Activated CD8-positive, alpha-beta T cell treated with anti-CD3 and anti-CD28 coated beads for 36 hours (primary cell): ENCODE results near the gene CAV2. TPM values are rescaled to one million over a fixed set of nuclear protein-coding genes. Genes with fewer than 3 reads are reported as not detected.
A peak's percentile ranks its signal among the peaks of the same experiment; 100 is the strongest.

Experiments used
- ATAC-seq: fragments of 200-7000 bp; cut with Tn5 transposase; one replicate; pipeline ENCODE4 v1.10.0; 2021; ENCODE audit warnings: mild to moderate bottlenecking, moderate library complexity
- CTCF ChIA-PET: fragments of 350-600 bp; sonication (Branson Sonifier 250); formaldehyde crosslinking; loops from one replicate; lab custom pipeline; 2021; ENCODE audit warnings: antibody characterized with exemption; lab: Charles Lee
- POLR2A ChIA-PET: fragments of 350-600 bp; sonication (Branson Sonifier 250); formaldehyde crosslinking; loops from one replicate; lab custom pipeline; 2021; ENCODE audit warnings: antibody characterized with exemption; lab: Charles Lee
- DNase-seq: peaks from one replicate; pipeline ENCODE4 v3.0.0-alpha.2; 2020
- H3K27ac Mint-ChIP-seq: one replicate; pipeline ENCODE4 v1.8.0; 2021; ENCODE audit warnings: mild to moderate bottlenecking, mixed read lengths
- H3K27me3 Mint-ChIP-seq: one replicate; pipeline ENCODE4 v1.8.0; 2021; ENCODE audit warnings: mixed read lengths
- H3K36me3 Mint-ChIP-seq: one replicate; pipeline ENCODE4 v1.8.0; 2021; ENCODE audit warnings: low read depth, mixed read lengths
- H3K4me1 Mint-ChIP-seq: one replicate; pipeline ENCODE4 v1.8.0; 2021; ENCODE audit warnings: low read depth, mixed read lengths
- H3K4me3 Mint-ChIP-seq: one replicate; pipeline ENCODE4 v1.8.0; 2021; ENCODE audit warnings: mild to moderate bottlenecking, moderate library complexity, mixed read lengths
- H3K9me3 Mint-ChIP-seq: one replicate; pipeline ENCODE4 v1.8.0; 2021; ENCODE audit warnings: mixed read lengths
- CTCF ChIP-seq: fragments of 200-600 bp; IDR thresholded peaks from one replicate; pipeline ENCODE4 v1.8.0; 2022; ENCODE audit warnings: antibody characterized with exemption, mild to moderate bottlenecking
- intact Hi-C: fragments of 100-400 bp; cut with micrococcal nuclease; formaldehyde crosslinking; loops from one replicate; pipeline ENCODE4 v1.10.0; 2022
- total RNA-seq, 2 experiments: library from RNA; stranded (reverse); gene quantifications; one replicate each; pipeline ENCODE4 v1.2.3, GENCODE V29; 2021

The CAV2 gene
- total RNA-seq, 2 experiments from 2014 or later = not detected

- ChIA-PET CTCF (no interaction called here), POLR2A (no interaction called here)
- intact Hi-C loops = no loop called here
- TF ChIP-seq CTCF = no peak
- H3K4me1 Mint-ChIP-seq = peaks cover 14% of the 10 kb centered on the region
- H3K36me3 Mint-ChIP-seq = no peaks in the 10 kb centered on the region
- H3K4me3 Mint-ChIP-seq = no peak overlapping the region
- DNase-seq = no peak
- no peak overlapping the region for H3K27ac Mint-ChIP-seq
- no peak for ATAC-seq
- no peaks in the 10 kb centered on the region for H3K9me3 Mint-ChIP-seq
- H3K27me3 Mint-ChIP-seq = peaks cover 51% of the 10 kb centered on the region
Observed at GRCh38 chr7:116521046-116521664, 21.6 kb downstream of the CAV2 start.

GRCh38 chr7:116522247-116522646 lies 22.7 kb downstream of the CAV2 start:
- Mint-ChIP-seq H3K27me3 (peaks cover 61% of the 10 kb centered on the region), H3K4me3 (no peak overlapping the region), H3K9me3 (no peaks in the 10 kb centered on the region), H3K36me3 (no peaks in the 10 kb centered on the region), H3K4me1 (peaks cover 22% of the 10 kb centered on the region), H3K27ac (no peak overlapping the region)
- ChIA-PET CTCF (interaction anchor here (1.0 kb wide), 1 partner anchor 18 kb away, joined by 3 read pairs; no protein-coding TSS in a partner anchor), POLR2A (no interaction called here)
- no peak for ATAC-seq
- intact Hi-C loops = no loop called here
- DNase-seq = no peak
- TF ChIP-seq CTCF = no peak

GRCh38 chr7:116524221-116524608 lies 24.7 kb downstream of the CAV2 start:
- ChIA-PET POLR2A (no interaction called here), CTCF (no interaction called here)

GRCh38 chr7:116524609-116525297 lies 25.2 kb downstream of the CAV2 start, which contains the start of gene CAV1:
Gene CAV1 (plus strand): TSS chr7:116525036. CDS start chr7:116525063, 27 bp downstream.
- H3K36me3 Mint-ChIP-seq = no peaks in the 10 kb centered on the region

More at GRCh38 chr7:116524221-116524608, 24.7 kb downstream of the CAV2 start:
- ATAC-seq (no peak), DNase-seq (no peak)
- intact Hi-C loops = no loop called here
- H3K27me3 Mint-ChIP-seq = peaks cover 70% of the 10 kb centered on the region
- H3K4me1 Mint-ChIP-seq = peaks cover 25% of the 10 kb centered on the region
- no peak for TF ChIP-seq CTCF
- no peak overlapping the region for H3K27ac Mint-ChIP-seq
- H3K9me3 Mint-ChIP-seq = no peaks in the 10 kb centered on the region
- H3K36me3 Mint-ChIP-seq = no peaks in the 10 kb centered on the region
- no peak overlapping the region for H3K4me3 Mint-ChIP-seq

More at GRCh38 chr7:116524609-116525297, 25.2 kb downstream of the CAV2 start, which contains the start of gene CAV1:
- H3K4me3 Mint-ChIP-seq = peak within 1 kb of the TSS; percentile 75
- intact Hi-C loops = loop anchor here (5.0 kb wide), 1 partner anchor 63 kb away; no protein-coding TSS in a partner anchor
- H3K27ac Mint-ChIP-seq = peak within 1 kb of the TSS; percentile 49
- peak; percentile 42 for ATAC-seq
- CTCF ChIA-PET = interaction anchor here (1.0 to 3.1 kb wide), 10 partner anchors 8 to 289 kb away, joined by 3 to 20 read pairs (median 11); no protein-coding TSS in a partner anchor
- POLR2A ChIA-PET = no interaction called here
- peaks cover 25% of the 10 kb centered on the region for H3K4me1 Mint-ChIP-seq
- DNase-seq = peak; percentile 61
- H3K9me3 Mint-ChIP-seq = no peaks in the 10 kb centered on the region
- H3K27me3 Mint-ChIP-seq = peaks cover 71% of the 10 kb centered on the region
- no peak for TF ChIP-seq CTCF
